ENCODE measurements around the gene ITPR3. TPM values are rescaled to one million over a fixed set of nuclear protein-coding genes. Genes with fewer than 3 reads are reported as not detected.

ITPR3 gene
- total and polyA plus RNA-seq, 4 donors: 36.7 to 89.5 (median 44.4) TPM

GRCh38 chr6:33636655-33637054 lies 15.5 kb downstream of the ITPR3 start:
- H3K27ac ChIP-seq (ENCODE audit: low read depth in 1 of 2, low read length in 1 of 2): no peak overlapping the region
- peaks cover 0 to 23% (median 18%) of the 10 kb centered on the region in 5 donors for H3K4me1 ChIP-seq (ENCODE audit: control insufficient read depth in 5 of 5, insufficient read depth in 5 of 5, low read length in 5 of 5)
- H3K9me3 ChIP-seq (ENCODE audit: control insufficient read depth in 4 of 4, insufficient read depth in 3 of 4, low read length in 3 of 4): no peaks in the 10 kb centered on the region
- H3K36me3 ChIP-seq (ENCODE audit: control insufficient read depth in 4 of 4, insufficient read depth in 4 of 4, low read length in 4 of 4): peaks cover 0 to 13% (median 3%) of the 10 kb centered on the region in 4 donors
- DNase-seq: no peak
- H3K27me3 ChIP-seq (ENCODE audit: control insufficient read depth in 3 of 3, insufficient read depth in 3 of 3, low read length in 2 of 3): no peaks in the 10 kb centered on the region
- 90 to 91% methylated on average over 11 of the region's 11 CpGs for WGBS, 2 donors
- no peak for TF ChIP-seq CTCF (IDR thresholded peaks at IDR 0.05; ENCODE audit: control extremely low read depth, extremely low read depth)
- H3K9ac ChIP-seq (ENCODE audit: insufficient read depth in 1 of 2, low read length in 2 of 2): no peak overlapping the region
- H3K4me3 ChIP-seq: no peak overlapping the region
- ATAC-seq (ENCODE audit: insufficient read depth, low FRiP score): no peak

DNA sequence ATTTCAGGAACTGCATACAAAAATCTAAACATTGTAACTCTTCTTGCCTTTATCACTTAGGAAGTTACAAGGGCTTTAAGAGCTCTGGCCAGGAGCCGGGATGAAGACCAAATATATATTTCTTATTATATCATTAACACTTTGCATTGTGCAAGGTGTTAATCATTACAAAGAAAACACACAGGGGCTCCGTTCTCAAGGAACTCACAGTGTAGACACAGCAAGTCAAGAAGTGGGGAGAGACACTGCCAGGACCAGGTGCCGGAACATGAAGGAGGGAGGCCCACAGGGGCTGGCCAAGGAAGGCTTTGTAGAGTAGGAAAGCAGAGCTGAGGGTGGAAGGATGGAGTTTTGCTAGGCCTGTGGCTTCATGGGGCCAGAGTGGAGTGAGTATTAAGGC lies 17.4 kb downstream of the ITPR3 start:
- WGBS, 2 donors: 46 to 75% methylated on average over 3 of the region's 3 CpGs
- Histone ChIP-seq H3K4me1 (ENCODE audit: control insufficient read depth in 5 of 5, insufficient read depth in 5 of 5, low read length in 5 of 5) (peaks cover 0 to 17% (median 13%) of the 10 kb centered on the region in 5 donors), H3K27me3 (ENCODE audit: control insufficient read depth in 3 of 3, insufficient read depth in 3 of 3, low read length in 2 of 3) (no peaks in the 10 kb centered on the region), H3K4me3 (no peak overlapping the region), H3K36me3 (ENCODE audit: control insufficient read depth in 4 of 4, insufficient read depth in 4 of 4, low read length in 4 of 4) (peaks cover 0 to 22% (median 2%) of the 10 kb centered on the region in 4 donors), H3K9ac (ENCODE audit: insufficient read depth in 1 of 2, low read length in 2 of 2) (no peak overlapping the region), H3K9me3 (ENCODE audit: control insufficient read depth in 4 of 4, insufficient read depth in 3 of 4, low read length in 3 of 4) (no peaks in the 10 kb centered on the region), H3K27ac (ENCODE audit: low read depth in 1 of 2, low read length in 1 of 2) (peak overlapping the region in 1 of 2 donors; percentile 18)
- peak; percentile 36 for ATAC-seq (ENCODE audit: insufficient read depth, low FRiP score)
- no peak for TF ChIP-seq CTCF (IDR thresholded peaks at IDR 0.05; ENCODE audit: control extremely low read depth, extremely low read depth)
- peak; percentile 64 to 84 (median 74) for DNase-seq

DNA sequence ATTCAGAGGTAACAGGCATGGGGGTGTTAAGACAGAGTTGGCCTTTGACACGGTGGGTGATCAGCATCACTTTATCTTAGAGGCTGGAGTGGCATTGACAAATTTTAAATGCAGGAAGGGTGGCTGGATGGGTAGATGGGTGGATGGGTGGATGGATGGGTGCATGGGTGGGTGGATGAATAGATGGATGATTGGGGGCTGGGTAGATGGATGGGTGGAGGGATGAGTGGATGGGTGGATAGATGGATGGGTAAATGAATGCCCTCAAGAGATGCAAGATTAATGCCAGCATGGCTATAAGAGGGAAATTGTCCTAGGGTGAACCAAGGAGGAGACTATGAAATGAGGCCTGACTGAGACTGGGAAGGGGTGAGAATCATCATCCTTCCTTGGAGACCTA lies 18.4 kb downstream of the ITPR3 start:
- Histone ChIP-seq H3K27ac (ENCODE audit: low read depth in 1 of 2, low read length in 1 of 2) (no peak overlapping the region), H3K4me1 (ENCODE audit: control insufficient read depth in 5 of 5, insufficient read depth in 5 of 5, low read length in 5 of 5) (peaks cover 0 to 11% (median 5%) of the 10 kb centered on the region in 5 donors), H3K9me3 (ENCODE audit: control insufficient read depth in 4 of 4, insufficient read depth in 3 of 4, low read length in 3 of 4) (no peaks in the 10 kb centered on the region), H3K36me3 (ENCODE audit: control insufficient read depth in 4 of 4, insufficient read depth in 4 of 4, low read length in 4 of 4) (peaks cover 0 to 22% (median 2%) of the 10 kb centered on the region in 4 donors), H3K9ac (ENCODE audit: insufficient read depth in 1 of 2, low read length in 2 of 2) (no peak overlapping the region), H3K27me3 (ENCODE audit: control insufficient read depth in 3 of 3, insufficient read depth in 3 of 3, low read length in 2 of 3) (no peaks in the 10 kb centered on the region), H3K4me3 (no peak overlapping the region)
- no peak for TF ChIP-seq CTCF (IDR thresholded peaks at IDR 0.05; ENCODE audit: control extremely low read depth, extremely low read depth)
- 93 to 100% methylated on average over 1 of the region's 1 CpG for WGBS, 2 donors
- no peak for DNase-seq
- ATAC-seq (ENCODE audit: insufficient read depth, low FRiP score): no peak

GRCh38 chr6:33640361-33640760 lies 19.2 kb downstream of the ITPR3 start:
- no peak overlapping the region for H3K9ac ChIP-seq (ENCODE audit: insufficient read depth in 1 of 2, low read length in 2 of 2)
- H3K27me3 ChIP-seq (ENCODE audit: control insufficient read depth in 3 of 3, insufficient read depth in 3 of 3, low read length in 2 of 3): no peaks in the 10 kb centered on the region
- ATAC-seq (ENCODE audit: insufficient read depth, low FRiP score) (no peak), DNase-seq (no peak)
- no peak overlapping the region for H3K27ac ChIP-seq (ENCODE audit: low read depth in 1 of 2, low read length in 1 of 2)
- H3K4me3 ChIP-seq: no peak overlapping the region
- peaks cover 0 to 7% (median under 1%) of the 10 kb centered on the region in 5 donors for H3K4me1 ChIP-seq (ENCODE audit: control insufficient read depth in 5 of 5, insufficient read depth in 5 of 5, low read length in 5 of 5)
- H3K9me3 ChIP-seq (ENCODE audit: control insufficient read depth in 4 of 4, insufficient read depth in 3 of 4, low read length in 3 of 4): no peaks in the 10 kb centered on the region
- WGBS, 2 donors: 84 to 85% methylated on average over 12 to 13 of the region's 13 CpGs
- peaks cover 0 to 22% (median 2%) of the 10 kb centered on the region in 4 donors for H3K36me3 ChIP-seq (ENCODE audit: control insufficient read depth in 4 of 4, insufficient read depth in 4 of 4, low read length in 4 of 4)
- TF ChIP-seq CTCF (IDR thresholded peaks at IDR 0.05; ENCODE audit: control extremely low read depth, extremely low read depth): no peak
